Stimulated activated CD4-positive, alpha-beta T cell treated with anti-CD3 and anti-CD28 coated beads, TNF-alpha, amount 100 ng/mL, for 4 hours (primary cell): ENCODE data around the gene SPAG16.
"Not testable (repeated sequence)": the region's sequence is repeated elsewhere in the genome, so short reads cannot be mapped to it uniquely, and the experiment has no call there.

Experiments
- DNase-seq, 3 experiments: peaks; one replicate each; pipeline ENCODE4 v3.0.0-alpha.2; 2020; ENCODE audit warnings: low read depth in 3 of 3

The SPAG16 gene

GRCh38 chr2:213408426-213409070, 124.3 kb downstream of the SPAG16 start:
- DNase-seq = not testable (repeated sequence)

GRCh38 chr2:213410687-213411086, 126.4 kb downstream of the SPAG16 start:
- DNase-seq = not testable (repeated sequence)

GRCh38 chr2:213411582-213412289, 127.5 kb downstream of the SPAG16 start:
- no peak for DNase-seq

- no peak for DNase-seq
Observed at GRCh38 chr2:213415093-213415492, 130.8 kb downstream of the SPAG16 start.

- no peak for DNase-seq
Observed at GRCh38 chr2:213416832-213417231, 132.6 kb downstream of the SPAG16 start.

GRCh38 chr2:213419980-213420379, 135.7 kb downstream of the SPAG16 start:
- no peak for DNase-seq

GRCh38 chr2:213420828-213421385, 136.6 kb downstream of the SPAG16 start:
- no peak for DNase-seq

- no peak for DNase-seq
Observed at GRCh38 chr2:213422211-213422610, 137.9 kb downstream of the SPAG16 start.

- DNase-seq = no peak
Observed at GRCh38 chr2:213425618-213426017, 141.4 kb downstream of the SPAG16 start.

DNA sequence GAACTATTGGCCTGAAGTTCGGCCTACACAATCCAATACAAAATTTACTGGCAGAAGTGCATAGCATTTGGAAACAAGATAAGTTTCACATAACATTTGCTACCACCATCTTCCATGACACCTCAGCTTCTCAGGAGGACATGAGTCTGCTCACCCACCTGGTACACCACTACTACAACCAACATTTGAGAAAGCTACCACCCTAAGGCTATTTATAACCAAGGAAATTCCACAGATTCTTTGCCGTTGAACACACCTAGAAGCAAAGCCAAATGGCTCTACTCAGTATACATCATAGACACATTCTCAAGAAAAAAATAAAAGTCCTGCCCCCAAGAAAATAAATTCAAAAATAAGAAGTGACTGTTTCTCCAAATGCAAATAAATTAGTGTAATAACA, 145.3 kb downstream of the SPAG16 start:
- no peak for DNase-seq

GRCh38 chr2:213443921-213444320, 159.7 kb downstream of the SPAG16 start:
- DNase-seq = no peak

DNA sequence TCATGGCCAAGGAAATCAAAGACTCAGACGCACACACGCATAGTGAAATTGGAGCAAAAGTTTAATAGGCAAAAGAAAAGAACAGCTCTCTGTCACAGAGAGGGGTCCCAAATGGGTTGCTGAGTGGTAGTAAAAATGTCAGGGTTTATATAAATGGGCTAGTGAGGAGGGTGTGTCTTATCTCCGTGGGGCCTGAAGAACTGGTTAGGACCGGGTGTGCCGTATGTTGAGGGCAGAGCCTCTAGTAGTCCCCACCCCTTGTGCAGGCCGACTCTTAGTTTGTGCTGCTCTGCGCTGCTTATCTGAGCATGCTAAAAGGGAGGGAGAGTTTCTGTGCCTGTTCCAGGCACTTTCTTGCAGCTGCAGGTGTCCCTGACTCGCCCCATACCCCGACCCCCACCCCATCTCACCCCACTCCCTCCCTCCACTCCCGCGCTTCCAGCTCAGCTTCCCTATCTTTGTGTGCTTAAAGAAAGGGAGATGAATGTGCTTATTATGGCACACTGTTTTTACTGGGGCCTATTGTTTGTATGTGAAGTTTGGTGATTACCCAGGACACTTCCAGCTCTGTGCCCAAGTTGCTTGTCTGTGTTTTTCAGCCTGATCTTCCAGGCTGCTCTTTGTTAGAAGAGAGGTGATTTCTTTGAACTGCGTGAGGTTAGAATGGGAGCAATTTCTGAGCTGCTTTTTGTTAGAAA, 167.4 kb downstream of the SPAG16 start:
- no peak for DNase-seq

DNA sequence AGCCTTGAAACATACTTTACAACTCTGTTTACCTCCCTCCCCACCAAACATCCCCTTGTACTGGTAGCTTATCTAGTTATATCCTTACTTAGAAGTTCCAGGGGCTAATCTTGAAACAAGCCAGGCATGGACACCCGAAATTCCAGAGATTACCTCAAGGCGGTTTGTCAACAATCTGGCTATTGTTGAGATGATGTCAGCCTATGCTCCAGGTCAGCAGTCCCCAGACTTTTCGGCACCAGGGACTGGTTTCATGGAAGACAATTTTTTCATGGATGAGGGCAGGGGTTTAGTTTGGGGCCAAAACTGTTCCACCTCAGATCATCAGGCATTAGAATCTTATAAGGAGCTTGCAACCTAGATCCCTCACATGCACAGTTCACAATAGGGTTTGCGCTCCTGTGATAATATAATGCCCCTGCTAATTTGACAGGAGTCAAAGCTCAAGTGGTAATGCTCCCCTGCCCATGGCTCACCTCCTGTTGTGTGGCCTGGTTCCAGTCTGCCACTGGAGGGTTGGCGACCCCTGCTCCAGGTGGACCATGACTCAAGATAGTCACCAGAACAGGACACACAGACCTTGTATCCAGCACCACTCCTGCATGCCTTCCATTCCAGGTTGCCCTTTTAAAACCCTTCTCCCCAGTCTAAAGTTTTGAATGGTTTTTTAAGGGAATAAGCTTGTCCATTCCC, 171.2 kb downstream of the SPAG16 start:
- DNase-seq = no peak

GRCh38 chr2:213475433-213475832, 191.2 kb downstream of the SPAG16 start:
- no peak for DNase-seq

- no peak for DNase-seq
Observed at GRCh38 chr2:213476641-213477040, 192.4 kb downstream of the SPAG16 start.

- DNase-seq = no peak
Observed at GRCh38 chr2:213490087-213490486, 205.8 kb downstream of the SPAG16 start.

GRCh38 chr2:213491376-213491775, 207.1 kb downstream of the SPAG16 start:
- DNase-seq = no peak

GRCh38 chr2:213496226-213496625, 212.0 kb downstream of the SPAG16 start:
- DNase-seq = no peak

DNA sequence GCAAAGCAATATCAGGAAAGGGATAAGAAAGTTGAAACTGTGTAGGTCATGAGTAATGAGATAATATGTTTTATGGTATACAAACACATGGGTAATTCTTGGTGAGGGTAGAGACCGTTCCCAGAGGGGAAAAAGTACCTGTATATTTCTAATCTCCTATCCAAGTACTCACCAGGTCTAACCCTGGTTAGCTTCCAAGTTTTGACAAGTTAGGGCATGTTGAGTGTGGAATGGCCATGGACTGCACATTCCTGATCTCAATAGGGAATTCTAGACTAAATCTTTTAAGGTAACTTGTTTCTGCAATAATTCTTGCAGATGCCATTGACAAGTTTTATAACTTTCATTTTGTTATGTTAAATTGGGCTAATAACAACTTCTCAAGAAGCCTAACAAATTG, 216.6 kb downstream of the SPAG16 start:
- no peak for DNase-seq

DNA sequence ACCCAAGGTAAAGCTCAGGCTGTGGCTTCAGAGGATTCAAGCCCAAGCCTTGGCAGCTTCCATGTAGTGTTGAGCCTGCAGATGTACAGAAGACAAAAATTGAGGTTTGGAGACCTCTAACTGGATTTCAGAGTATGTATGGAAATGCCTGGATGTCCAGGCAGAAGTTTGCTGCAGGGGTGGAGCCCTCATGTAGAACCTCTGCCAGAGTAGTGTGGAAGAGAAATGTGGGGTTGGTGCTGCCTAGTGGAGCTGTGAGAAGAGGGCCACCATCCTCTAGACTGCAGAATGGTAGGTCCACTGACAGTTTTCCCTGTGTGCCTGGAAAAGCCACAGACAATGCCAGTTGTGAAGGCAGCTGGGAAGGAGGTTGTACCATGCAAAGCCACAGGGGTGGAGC, 239.9 kb downstream of the SPAG16 start:
- no peak for DNase-seq

DNA sequence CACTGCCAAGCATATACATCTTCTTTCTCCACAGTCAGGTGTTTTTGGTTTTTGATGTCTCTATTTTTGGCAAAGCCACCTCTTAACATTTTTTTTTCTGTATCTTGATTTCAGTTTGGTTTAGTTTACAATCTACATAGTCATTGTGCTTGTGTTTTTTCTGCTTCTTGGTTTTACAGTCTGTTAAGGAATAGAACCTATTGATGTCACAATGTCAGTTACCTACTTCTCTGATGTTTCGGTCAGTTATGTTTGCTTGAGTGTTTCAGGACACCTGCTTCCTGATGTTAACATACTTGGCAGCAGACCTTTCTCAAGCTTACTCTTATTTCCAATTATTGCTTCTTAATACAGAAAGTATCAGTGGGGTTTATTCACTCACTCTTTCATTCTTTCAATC, 253.3 kb downstream of the SPAG16 start:
- DNase-seq = no peak

DNA sequence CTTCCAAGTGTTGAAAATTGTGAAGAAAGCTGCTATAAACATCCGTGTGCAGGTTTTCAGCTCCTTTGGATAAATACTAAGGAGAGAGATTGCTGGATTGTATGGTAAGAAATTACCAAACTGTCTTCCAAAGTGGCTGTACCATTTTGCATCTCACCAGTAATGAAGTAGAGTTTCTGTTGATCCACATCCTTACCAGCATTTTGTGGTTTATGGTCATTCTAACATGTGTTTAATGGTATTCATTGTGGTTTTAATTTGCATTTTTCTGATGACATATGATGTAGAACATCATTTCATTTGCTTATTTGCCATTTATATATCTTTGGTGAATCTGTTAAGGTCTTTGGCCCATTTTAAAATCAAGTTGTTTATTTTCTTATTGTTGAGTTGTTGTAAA, 260.7 kb downstream of the SPAG16 start:
- no peak for DNase-seq
